ENCODE data around the gene OSBPL5.

Gene OSBPL5, protein sequence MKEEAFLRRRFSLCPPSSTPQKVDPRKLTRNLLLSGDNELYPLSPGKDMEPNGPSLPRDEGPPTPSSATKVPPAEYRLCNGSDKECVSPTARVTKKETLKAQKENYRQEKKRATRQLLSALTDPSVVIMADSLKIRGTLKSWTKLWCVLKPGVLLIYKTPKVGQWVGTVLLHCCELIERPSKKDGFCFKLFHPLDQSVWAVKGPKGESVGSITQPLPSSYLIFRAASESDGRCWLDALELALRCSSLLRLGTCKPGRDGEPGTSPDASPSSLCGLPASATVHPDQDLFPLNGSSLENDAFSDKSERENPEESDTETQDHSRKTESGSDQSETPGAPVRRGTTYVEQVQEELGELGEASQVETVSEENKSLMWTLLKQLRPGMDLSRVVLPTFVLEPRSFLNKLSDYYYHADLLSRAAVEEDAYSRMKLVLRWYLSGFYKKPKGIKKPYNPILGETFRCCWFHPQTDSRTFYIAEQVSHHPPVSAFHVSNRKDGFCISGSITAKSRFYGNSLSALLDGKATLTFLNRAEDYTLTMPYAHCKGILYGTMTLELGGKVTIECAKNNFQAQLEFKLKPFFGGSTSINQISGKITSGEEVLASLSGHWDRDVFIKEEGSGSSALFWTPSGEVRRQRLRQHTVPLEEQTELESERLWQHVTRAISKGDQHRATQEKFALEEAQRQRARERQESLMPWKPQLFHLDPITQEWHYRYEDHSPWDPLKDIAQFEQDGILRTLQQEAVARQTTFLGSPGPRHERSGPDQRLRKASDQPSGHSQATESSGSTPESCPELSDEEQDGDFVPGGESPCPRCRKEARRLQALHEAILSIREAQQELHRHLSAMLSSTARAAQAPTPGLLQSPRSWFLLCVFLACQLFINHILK

DNA sequence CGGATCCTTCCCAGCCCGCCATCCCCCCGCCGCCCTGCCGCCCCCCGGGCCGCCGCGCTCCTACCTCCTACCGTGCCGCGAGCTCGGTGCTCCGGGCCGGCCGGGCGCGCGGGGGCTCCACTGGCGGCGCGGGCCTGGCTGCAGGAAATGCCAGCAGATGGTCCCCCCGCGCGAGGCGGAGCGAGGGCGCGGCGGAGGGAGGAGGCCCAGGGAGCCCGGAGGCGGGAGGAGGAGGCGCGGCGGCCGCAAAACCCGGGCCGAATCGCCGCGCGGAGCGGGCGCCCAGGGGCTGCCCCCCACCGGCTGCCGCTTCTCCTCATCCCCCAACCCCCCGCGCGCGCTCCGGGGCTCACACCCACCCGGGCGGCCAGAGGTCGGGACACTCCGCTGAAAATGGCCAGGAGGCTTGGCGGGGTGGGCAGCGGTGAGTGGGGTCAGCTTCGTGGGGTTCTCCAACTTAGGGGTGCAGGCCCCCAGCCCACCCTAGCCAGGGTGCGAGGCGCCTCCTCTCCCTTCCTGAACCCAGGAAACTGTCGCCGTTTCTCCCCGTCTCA is at the start of gene OSBPL5:
OSBPL5 (minus strand) TSS at position 159 of the 554 bp plus-strand sequence. CDS start 36,162 bp downstream, outside the sequence.
- no CpG with 5 or more reads among the region's 63 CpGs for WGBS (ENCODE audit: insufficient coverage, insufficient read length)
- H3K27ac ChIP-seq (ENCODE audit: low read length): no peak within 1 kb of the TSS
- H3K9me3 ChIP-seq (ENCODE audit: control insufficient read depth, insufficient read depth, low read length): no peaks in the 10 kb centered on the region
- no peaks in the 10 kb centered on the region for H3K36me3 ChIP-seq (ENCODE audit: control insufficient read depth, insufficient read depth, low read length)
- H3K4me1 ChIP-seq (ENCODE audit: control insufficient read depth, insufficient read depth, low read length): peaks cover 20% of the 10 kb centered on the region
- peaks cover 7% of the 10 kb centered on the region; the same call in 1 of the 2 replicates for H3K27me3 ChIP-seq (ENCODE audit: control insufficient read depth, insufficient read depth, low read length)
- H3K4me3 ChIP-seq (ENCODE audit: low read length): peak within 1 kb of the TSS; percentile 72; the same call in 1 of the 2 replicates
- DNase-seq (ENCODE audit: low read depth, low spot score): no peak

DNA sequence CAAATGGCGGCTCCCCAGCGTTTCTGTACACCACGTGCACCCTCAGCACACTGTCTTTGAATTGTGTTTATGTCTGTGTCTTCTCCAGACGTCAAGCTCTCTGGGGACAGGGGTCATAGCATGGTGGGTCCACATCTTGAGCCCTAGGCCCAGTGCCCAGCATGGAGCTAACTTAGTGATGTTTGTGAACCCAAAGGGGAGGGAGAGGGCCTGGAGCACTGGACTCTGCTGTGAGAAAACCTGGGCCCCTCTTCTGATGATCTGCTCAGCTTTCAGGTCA is 49.2 kb upstream of the OSBPL5 start:
- no CpG with 5 or more reads among the region's 4 CpGs for WGBS (ENCODE audit: insufficient coverage, insufficient read length)
- no peak overlapping the region for H3K27ac ChIP-seq (ENCODE audit: low read length)
- H3K27me3 ChIP-seq (ENCODE audit: control insufficient read depth, insufficient read depth, low read length): no peaks in the 10 kb centered on the region
- DNase-seq (ENCODE audit: low read depth, low spot score): no peak
- H3K9me3 ChIP-seq (ENCODE audit: control insufficient read depth, insufficient read depth, low read length): no peaks in the 10 kb centered on the region
- peaks cover 1% of the 10 kb centered on the region; the same call in 1 of the 2 replicates for H3K4me1 ChIP-seq (ENCODE audit: control insufficient read depth, insufficient read depth, low read length)
- H3K4me3 ChIP-seq (ENCODE audit: low read length): no peak overlapping the region
- H3K36me3 ChIP-seq (ENCODE audit: control insufficient read depth, insufficient read depth, low read length): no peaks in the 10 kb centered on the region

DNA sequence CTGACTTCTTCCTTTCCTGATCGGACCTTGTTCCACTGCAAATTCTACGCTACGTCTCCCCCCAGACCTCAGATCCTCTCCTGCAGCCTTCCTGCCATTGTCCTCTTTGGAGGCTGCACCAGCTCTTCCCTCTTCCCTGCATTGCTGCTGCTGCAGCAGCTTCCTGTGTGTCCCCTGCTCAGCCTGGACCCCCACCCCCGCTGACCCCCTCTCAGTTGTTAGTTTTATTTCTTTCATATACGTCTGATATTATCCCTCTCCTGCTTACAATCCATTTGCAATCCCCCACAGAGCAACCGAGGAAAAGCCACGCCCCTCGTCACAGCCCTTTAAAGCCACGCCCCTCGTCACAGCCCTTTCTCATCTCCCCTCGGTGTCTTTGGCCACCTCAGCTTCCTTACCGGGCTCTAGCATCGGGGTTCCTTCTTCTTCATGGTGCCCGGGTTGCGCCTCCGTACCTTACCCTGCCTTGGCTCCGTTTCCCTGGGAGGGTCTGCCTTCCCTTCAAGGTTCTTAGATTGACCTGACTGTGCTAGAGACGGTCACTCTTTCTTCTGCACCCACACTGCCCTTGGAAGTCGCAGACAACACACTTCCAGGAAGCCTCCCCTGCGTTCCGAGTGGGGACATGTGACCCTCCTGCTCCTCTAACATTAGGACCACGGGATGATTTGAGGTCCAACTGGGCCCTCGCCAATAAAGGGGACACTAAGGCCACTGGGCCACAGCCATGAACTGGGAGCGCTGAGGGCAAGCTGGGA is 48.7 kb upstream of the OSBPL5 start:
- no peaks in the 10 kb centered on the region for H3K9me3 ChIP-seq (ENCODE audit: control insufficient read depth, insufficient read depth, low read length)
- H3K27me3 ChIP-seq (ENCODE audit: control insufficient read depth, insufficient read depth, low read length): no peaks in the 10 kb centered on the region
- H3K4me3 ChIP-seq (ENCODE audit: low read length): no peak overlapping the region
- no peaks in the 10 kb centered on the region for H3K36me3 ChIP-seq (ENCODE audit: control insufficient read depth, insufficient read depth, low read length)
- DNase-seq (ENCODE audit: low read depth, low spot score): no peak
- WGBS (ENCODE audit: insufficient coverage, insufficient read length): no CpG with 5 or more reads among the region's 24 CpGs
- H3K27ac ChIP-seq (ENCODE audit: low read length): no peak overlapping the region
- H3K4me1 ChIP-seq (ENCODE audit: control insufficient read depth, insufficient read depth, low read length): peaks cover 1% of the 10 kb centered on the region; the same call in 1 of the 2 replicates

DNA sequence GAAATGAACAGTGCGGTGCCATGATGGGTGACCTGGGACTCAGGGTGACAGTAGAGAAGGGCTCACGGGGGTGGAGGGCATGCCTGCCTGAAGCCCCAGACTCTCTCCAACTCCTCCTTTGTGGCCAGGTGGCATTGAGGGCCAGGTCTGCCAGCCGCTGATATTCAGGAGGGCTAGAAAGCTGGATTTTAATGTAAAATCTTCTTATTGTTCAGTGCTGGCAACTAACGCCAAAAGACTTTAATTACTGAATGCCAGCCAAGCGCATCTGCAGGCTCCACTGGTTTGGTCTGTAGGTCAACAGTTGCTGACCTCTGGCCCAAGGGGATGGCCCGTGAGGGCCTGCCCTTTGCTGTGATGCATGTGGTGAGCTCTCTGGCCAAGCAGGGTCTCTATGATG is 43.2 kb upstream of the OSBPL5 start:
- Histone ChIP-seq H3K9me3 (ENCODE audit: control insufficient read depth, insufficient read depth, low read length) (no peaks in the 10 kb centered on the region), H3K27me3 (ENCODE audit: control insufficient read depth, insufficient read depth, low read length) (peaks cover 6% of the 10 kb centered on the region; the same call in 1 of the 2 replicates), H3K4me1 (ENCODE audit: control insufficient read depth, insufficient read depth, low read length) (peaks cover 1% of the 10 kb centered on the region; the same call in 1 of the 2 replicates), H3K27ac (ENCODE audit: low read length) (no peak overlapping the region), H3K4me3 (ENCODE audit: low read length) (no peak overlapping the region), H3K36me3 (ENCODE audit: control insufficient read depth, insufficient read depth, low read length) (no peaks in the 10 kb centered on the region)
- WGBS (ENCODE audit: insufficient coverage, insufficient read length): no CpG with 5 or more reads among the region's 6 CpGs
- no peak for DNase-seq (ENCODE audit: low read depth, low spot score)

DNA sequence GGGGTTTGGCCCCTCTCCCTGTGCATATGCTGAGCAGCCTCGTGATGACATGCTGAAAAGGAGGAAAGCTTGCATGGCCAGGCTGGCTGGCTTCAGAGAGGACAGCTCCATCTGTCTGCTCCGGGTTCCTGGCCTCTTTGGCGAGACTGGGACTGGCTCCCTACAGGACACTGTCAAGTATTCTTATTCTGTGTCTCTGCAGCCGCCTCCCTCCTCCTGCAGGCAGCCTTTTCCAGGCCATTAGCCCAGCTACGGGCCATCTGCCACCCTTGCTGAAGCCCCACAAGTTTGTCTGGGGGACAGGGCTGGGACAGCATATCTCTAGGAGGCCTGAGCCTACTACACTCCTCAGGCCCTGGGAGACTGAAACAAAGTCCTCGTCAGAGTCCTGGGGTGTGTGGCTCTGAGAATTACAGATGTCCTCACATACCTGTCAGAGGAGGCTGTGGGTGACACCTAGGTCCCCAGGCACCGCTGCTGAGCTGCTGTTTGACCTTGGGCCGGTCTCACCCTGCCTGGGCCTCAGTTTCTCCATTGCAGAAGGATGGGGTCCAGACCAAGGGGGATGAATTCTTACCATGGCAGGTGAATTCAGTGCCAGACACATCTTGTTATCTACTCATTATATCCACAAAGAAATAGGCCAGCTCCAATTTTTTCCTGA is 42.5 kb upstream of the OSBPL5 start:
- Histone ChIP-seq H3K27ac (ENCODE audit: low read length) (no peak overlapping the region), H3K27me3 (ENCODE audit: control insufficient read depth, insufficient read depth, low read length) (peaks cover 6% of the 10 kb centered on the region; the same call in 1 of the 2 replicates)
- no CpG with 5 or more reads among the region's 8 CpGs for WGBS (ENCODE audit: insufficient coverage, insufficient read length)

DNA sequence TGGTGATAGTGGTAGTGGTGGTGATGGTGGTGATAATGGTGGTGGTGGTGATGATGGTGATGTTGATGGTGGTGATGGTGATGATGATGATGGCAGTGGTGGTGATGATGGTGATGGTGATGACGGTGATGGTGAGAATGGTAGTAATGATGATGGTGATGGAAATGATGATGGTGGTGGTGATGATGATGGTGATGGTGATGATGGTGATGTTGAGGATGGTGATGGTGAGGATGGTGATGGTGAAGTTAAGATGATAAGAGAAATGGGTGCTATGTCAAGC is 41.8 kb upstream of the OSBPL5 start:
- H3K4me3 ChIP-seq (ENCODE audit: low read length): no peak overlapping the region
- 100% methylated on average over 1 of the region's 1 CpG for WGBS (ENCODE audit: insufficient coverage, insufficient read length)
- H3K27me3 ChIP-seq (ENCODE audit: control insufficient read depth, insufficient read depth, low read length): peaks cover 6% of the 10 kb centered on the region; the same call in 1 of the 2 replicates
- 0 out of 2 replicates have a peak, but pooled peaks cover 1% of the 10 kb centered on the region for H3K4me1 ChIP-seq (ENCODE audit: control insufficient read depth, insufficient read depth, low read length)
- no peak overlapping the region for H3K27ac ChIP-seq (ENCODE audit: low read length)
- no peaks in the 10 kb centered on the region for H3K36me3 ChIP-seq (ENCODE audit: control insufficient read depth, insufficient read depth, low read length)
- H3K9me3 ChIP-seq (ENCODE audit: control insufficient read depth, insufficient read depth, low read length): no peaks in the 10 kb centered on the region
- DNase-seq (ENCODE audit: low read depth, low spot score): no peak

More for the DNA sequence above, 42.5 kb upstream of the OSBPL5 start:
- Histone ChIP-seq H3K36me3 (ENCODE audit: control insufficient read depth, insufficient read depth, low read length) (no peaks in the 10 kb centered on the region), H3K4me1 (ENCODE audit: control insufficient read depth, insufficient read depth, low read length) (0 out of 2 replicates have a peak, but pooled peaks cover 1% of the 10 kb centered on the region), H3K9me3 (ENCODE audit: control insufficient read depth, insufficient read depth, low read length) (no peaks in the 10 kb centered on the region), H3K4me3 (ENCODE audit: low read length) (no peak overlapping the region)
- DNase-seq (ENCODE audit: low read depth, low spot score): no peak

DNA sequence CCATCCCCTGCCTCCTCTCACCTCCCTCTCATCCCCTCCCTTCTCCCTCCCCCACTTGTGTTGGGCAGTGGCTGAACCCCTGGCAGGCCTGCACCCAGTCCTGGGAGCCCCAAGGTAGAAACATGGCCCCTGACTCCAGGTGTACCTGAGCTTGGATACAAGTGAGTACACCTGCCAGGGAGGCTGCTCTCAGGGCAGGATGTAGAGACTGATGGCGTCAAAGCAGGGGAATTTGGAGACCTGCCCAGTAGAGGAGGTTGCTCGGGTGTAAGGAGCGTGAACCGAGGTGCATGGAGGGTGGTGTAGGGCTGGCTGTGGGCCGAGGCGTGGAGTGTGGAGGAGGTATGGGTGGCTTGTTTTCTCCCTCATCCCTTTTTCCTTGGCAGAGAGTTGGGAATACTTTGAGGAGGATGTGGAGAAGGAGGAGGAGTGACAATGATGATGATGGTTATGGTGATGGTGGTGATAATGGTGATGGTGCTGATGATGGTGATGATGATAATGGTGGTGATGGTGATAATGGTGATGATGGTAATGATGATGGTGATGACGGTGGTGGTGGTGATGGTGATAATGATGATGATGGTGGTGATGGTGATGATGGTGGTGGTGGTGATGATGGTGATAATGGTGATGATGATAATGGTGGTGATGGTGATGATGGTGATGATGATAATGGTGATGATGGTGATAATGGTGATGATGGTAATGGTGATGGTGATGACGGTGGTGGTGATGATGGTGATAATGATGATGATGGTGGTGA is 41.2 kb upstream of the OSBPL5 start:
- Histone ChIP-seq H3K4me3 (ENCODE audit: low read length) (no peak overlapping the region), H3K4me1 (ENCODE audit: control insufficient read depth, insufficient read depth, low read length) (0 out of 2 replicates have a peak, but pooled peaks cover 1% of the 10 kb centered on the region), H3K27me3 (ENCODE audit: control insufficient read depth, insufficient read depth, low read length) (peaks cover 8% of the 10 kb centered on the region; the same call in 1 of the 2 replicates), H3K9me3 (ENCODE audit: control insufficient read depth, insufficient read depth, low read length) (no peaks in the 10 kb centered on the region), H3K36me3 (ENCODE audit: control insufficient read depth, insufficient read depth, low read length) (no peaks in the 10 kb centered on the region), H3K27ac (ENCODE audit: low read length) (no peak overlapping the region)
- no peak for DNase-seq (ENCODE audit: low read depth, low spot score)
- no CpG with 5 or more reads among the region's 8 CpGs for WGBS (ENCODE audit: insufficient coverage, insufficient read length)

DNA sequence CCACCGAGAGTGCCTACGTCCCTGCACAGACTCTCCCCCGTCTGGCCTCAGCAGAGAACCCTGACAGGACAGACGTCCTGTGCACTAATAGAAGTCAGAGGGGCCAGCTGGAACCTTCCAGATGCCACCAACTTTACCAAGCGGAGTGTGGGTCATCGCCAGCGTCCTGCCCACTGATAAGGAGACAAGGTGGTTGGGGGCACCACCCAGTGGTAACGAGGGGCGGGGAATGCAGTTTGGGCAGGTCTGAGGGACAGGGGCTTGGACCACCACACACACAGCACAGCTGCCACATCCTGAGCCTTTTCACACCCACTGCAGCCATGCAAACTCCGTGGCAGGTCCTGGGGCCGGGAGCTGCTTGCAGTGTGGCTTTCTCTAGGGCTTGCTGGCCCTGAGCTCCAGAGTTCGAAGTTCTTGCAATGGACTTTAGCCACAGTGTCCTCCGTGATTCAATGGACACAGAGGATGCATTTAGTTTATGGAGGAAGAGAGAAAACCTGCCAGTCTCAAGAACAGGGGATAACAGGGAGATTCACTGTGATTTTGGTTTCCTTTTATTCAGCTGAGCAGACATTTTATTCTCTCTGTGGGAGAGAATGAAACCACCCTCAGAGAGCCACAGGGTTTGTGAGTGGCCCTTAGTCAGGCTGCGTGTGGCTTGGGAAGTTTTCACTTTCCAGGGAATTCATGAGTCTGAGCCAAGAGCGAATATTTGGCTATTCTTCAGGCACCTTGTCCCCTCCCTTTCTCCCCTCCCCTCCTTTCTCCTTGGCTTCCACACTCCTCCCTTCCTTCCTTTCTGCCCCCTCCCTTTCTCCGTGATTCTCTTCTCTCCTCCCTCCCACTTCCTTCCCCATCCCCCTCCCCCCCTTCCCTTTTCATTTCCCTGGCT is 40.4 kb upstream of the OSBPL5 start:
- no peak for DNase-seq (ENCODE audit: low read depth, low spot score)
- WGBS (ENCODE audit: insufficient coverage, insufficient read length): no CpG with 5 or more reads among the region's 16 CpGs
- H3K27me3 ChIP-seq (ENCODE audit: control insufficient read depth, insufficient read depth, low read length): peaks cover 8% of the 10 kb centered on the region; the same call in 1 of the 2 replicates

More for the DNA sequence above, 40.4 kb upstream of the OSBPL5 start:
- Histone ChIP-seq H3K36me3 (ENCODE audit: control insufficient read depth, insufficient read depth, low read length) (no peaks in the 10 kb centered on the region), H3K27ac (ENCODE audit: low read length) (no peak overlapping the region), H3K9me3 (ENCODE audit: control insufficient read depth, insufficient read depth, low read length) (no peaks in the 10 kb centered on the region), H3K4me3 (ENCODE audit: low read length) (no peak overlapping the region), H3K4me1 (ENCODE audit: control insufficient read depth, insufficient read depth, low read length) (0 out of 2 replicates have a peak, but pooled peaks cover 1% of the 10 kb centered on the region)
